ENCODE results near the gene EIF3A.

- no peak for TF ChIP-seq EZH2 (IDR thresholded peaks at IDR 0.05)
- TF ChIP-seq POLR2AphosphoS5 (IDR thresholded peaks at IDR 0.05; ENCODE audit: borderline replicate concordance, low read depth, low read length): no peak
These were observed 76.9 kb downstream of the EIF3A start for GRCh38 chr10:119003572-119004289.
